GM18867 (cell line): ENCODE data around the gene SPCS3.
"Not testable (repeated sequence)": the region's sequence is repeated elsewhere in the genome, so short reads cannot be mapped to it uniquely, and the experiment has no call there.

ENCODE experiments used
- ATAC-seq: cut with Tn5 transposase; IDR thresholded peaks from one replicate; pipeline ENCODE4 v1.9.1; 2021; ENCODE audit warnings: mild to moderate bottlenecking, moderate library complexity; ENCODE audit not compliant: unreplicated experiment

Gene SPCS3

DNA sequence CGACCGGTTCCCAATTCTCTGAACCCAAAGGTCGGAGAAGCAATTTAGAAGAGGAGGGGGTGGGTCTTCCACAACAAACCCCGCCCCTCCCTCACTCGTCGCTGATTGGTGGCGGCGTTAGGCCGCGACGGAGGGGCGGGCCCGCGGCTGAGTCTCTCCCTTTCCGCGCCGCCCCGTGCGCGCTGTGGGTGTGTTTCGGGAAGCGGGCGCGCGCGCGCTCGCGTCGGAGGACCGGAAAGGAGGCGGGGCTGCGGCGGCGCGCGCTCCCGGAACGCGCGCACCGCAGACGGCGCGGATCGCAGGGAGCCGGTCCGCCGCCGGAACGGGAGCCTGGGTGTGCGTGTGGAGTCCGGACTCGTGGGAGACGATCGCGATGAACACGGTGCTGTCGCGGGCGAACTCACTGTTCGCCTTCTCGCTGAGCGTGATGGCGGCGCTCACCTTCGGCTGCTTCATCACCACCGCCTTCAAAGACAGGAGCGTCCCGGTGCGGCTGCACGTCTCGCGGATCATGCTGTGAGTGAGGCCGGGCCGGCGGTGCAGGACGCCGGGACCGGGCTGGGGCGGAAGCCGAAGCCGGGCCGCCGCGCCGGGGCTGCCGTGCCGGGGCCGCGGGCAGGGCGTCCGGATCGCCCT, at the start of gene SPCS3:
SPCS3 (plus strand) TSS at position 263 of the 636 bp plus-strand sequence; CDS start at position 374, 111 bp downstream.
- ATAC-seq = peak; percentile 91

DNA sequence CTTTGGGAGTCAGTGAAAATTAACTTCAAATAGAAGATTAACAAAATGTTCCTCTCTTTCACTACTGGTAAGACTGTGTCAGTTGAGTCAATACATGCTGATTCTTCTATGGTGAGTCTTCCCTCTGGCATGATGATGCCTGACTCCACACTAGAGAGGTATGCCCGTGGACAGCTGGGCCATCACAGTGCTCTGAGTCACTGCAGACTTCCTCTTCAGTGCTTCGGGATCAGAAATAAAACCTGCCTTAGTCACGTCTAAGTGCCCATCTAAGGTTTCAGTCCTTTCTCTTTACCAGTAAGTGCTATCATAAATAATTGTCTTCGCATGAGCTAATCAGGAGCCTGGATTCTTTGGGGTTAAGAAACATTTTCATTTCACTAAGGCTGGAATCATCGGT, 49.1 kb upstream of the SPCS3 start:
- ATAC-seq = no peak

GRCh38 chr4:176271749-176272148, 48.0 kb upstream of the SPCS3 start:
- ATAC-seq = no peak

GRCh38 chr4:176272799-176273198, 47.0 kb upstream of the SPCS3 start:
- ATAC-seq = no peak

DNA sequence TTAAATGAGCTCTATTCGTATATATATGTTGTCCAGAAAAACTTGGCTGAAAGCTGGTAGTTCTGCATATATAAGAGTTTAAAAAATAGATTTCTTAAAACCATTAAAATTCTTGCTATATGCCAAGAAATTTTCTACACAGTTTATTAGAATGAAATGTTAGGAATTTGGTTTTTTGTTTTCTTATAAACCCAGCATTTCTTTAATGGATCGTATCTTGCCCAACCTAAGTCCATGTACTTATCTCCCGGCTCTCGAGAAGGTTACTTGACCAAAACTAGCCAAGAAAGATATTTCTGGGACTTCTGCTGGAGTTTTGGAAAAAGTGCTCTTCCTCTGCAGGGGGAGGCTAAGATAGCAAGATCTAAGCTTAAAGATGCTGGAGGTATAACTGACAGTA, 46.0 kb upstream of the SPCS3 start:
- no peak for ATAC-seq

- no peak for ATAC-seq
Observed at GRCh38 chr4:176274441-176274840, 45.3 kb upstream of the SPCS3 start.

DNA sequence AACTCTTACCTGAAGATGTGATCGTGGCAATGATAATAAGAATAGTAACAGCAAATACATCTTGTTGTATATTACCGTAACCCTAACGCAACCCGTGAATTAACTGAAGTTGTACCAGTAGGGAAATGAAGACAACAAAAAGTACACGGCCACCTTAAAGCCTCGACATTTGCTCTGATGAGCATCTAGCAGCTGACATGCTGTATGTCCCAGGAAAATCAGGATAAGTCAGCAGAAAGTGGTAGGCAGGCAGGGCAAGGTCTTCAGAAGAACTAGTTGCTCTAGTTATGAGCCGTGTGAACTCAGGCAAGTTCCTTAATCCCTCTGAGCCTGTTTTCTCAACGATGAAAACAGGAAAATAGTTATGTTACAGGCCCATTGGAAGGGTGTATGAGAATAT, 43.1 kb upstream of the SPCS3 start:
- no peak for ATAC-seq

- ATAC-seq = peak; percentile 97
Observed at GRCh38 chr4:176277162-176277904, 42.4 kb upstream of the SPCS3 start.

DNA sequence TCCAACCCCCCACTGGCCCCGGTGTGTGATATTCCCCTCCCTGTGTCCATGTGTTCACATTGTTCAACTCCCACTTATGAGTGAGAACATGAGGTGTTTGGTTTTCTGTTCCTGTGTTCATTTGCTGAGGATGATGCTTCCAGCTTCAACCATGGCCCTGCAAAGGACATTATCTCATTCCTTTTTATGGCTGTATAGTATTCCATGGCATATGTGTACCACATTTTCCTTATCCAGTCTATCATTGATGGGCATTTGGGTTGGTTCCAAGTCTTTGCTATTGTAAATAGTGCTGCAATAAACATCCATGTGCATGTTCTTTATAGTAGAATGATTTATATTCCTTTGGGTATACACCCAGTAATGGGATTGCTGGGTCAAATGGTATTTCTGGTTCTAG, 40.2 kb upstream of the SPCS3 start:
- ATAC-seq = not testable (repeated sequence)

DNA sequence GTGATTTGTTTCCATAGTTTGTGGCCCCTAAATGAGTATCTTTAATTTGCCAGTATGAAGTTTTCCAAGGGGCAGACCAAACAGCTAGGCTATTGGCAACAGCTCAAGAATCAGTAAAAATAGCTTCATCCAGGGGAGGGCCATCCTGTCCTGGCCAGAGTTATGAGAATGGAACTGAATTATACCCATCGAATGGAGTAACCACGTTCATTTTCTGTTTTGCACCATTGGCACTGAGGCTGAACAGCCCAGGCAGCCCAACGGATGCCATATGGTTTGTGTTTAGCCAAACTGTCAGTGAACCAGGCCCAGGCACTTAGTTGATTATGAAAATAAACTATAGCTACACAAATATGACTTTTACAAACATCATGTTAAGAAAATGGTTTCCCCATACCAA, 33.0 kb upstream of the SPCS3 start:
- no peak for ATAC-seq

GRCh38 chr4:176287546-176287945, 32.2 kb upstream of the SPCS3 start:
- ATAC-seq = no peak

- ATAC-seq = no peak
Observed at GRCh38 chr4:176288020-176288419, 31.7 kb upstream of the SPCS3 start.

GRCh38 chr4:176289561-176289960, 30.2 kb upstream of the SPCS3 start:
- ATAC-seq = no peak

GRCh38 chr4:176290520-176290919, 29.2 kb upstream of the SPCS3 start:
- no peak for ATAC-seq

- no peak for ATAC-seq
Observed at GRCh38 chr4:176291748-176292147, 28.0 kb upstream of the SPCS3 start.

- ATAC-seq = no peak
Observed at GRCh38 chr4:176292920-176293319, 26.8 kb upstream of the SPCS3 start.

GRCh38 chr4:176293660-176294059, 26.1 kb upstream of the SPCS3 start:
- no peak for ATAC-seq

DNA sequence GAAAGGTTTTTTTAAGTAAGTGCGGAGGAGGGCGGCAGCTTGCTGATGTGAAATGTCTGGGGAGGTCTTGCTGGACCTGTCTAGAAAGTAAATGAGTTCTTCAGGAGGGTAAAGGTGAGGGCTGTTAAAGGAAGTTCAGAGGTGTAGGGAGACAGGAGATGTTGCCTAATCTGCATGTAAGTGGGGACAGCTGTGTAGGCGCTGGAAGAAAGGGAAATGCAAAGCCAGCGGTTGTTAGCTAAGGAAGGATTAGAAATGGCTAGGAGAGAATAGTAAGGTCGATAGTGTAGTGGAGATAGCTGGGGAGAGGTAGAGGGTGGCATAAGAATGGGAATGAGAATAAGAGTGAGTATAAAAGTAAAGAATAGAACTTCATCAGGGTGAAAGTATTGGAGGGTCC, 23.9 kb upstream of the SPCS3 start:
- not testable (repeated sequence) for ATAC-seq

DNA sequence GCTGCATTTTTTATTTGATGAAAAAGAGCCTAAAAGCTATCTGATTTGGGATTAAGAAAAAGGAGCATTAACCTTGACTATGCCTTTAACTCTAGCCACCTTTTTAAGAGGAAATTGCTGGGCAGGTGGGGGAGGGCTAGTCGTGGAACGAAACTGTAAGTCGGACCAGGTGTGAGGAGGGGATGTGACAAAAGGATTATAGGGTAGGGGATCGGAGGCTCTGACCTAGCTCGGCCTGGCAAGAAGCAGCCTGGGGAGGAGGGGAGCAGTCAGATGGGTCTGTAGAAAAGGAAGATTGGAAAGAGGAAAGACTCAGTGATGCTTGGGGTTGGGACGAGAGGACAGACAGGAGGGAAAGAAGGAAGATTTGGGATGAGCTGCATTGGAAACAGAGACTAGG, 21.1 kb upstream of the SPCS3 start:
- ATAC-seq = no peak

DNA sequence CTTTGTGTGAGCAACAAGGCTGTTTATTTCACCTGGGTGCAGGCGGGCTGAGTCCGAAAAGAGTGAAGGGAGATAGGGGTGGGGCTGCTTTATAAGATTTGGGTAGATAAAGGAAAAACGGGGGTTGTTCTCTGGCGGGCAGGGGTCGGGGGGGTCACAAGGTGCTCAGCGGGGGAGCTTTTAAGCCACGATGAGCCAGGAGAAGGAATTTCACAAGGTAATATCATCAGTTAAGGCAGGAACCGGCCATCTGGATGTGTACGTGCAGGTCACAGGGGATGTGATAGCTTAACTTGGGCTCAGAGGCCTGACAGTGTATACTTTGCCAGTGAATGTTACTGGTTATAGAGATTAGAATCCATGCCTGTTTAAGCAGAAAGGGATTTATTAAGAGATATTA, 19.7 kb upstream of the SPCS3 start:
- no peak for ATAC-seq

- ATAC-seq = no peak
Observed at GRCh38 chr4:176300565-176300964, 19.2 kb upstream of the SPCS3 start.
